Stomach (tissue), 9 donors: ENCODE data around the gene TNFRSF11A. TPM values are rescaled to one million over a fixed set of nuclear protein-coding genes. Genes with fewer than 3 reads are reported as not detected.

Source experiments
- DNase-seq, 2 donors: peaks; one replicate each; pipeline versions ENCODE4 v3.0.0 to v3.0.0-alpha.2; 2013 to 2019
- H3K27ac ChIP-seq, 5 donors: fragments of 200-600 bp in 4 of 5; sonication (generic) in 4 of 5; one replicate each; pipeline ENCODE4 v1.5.1; 2013 to 2019; ENCODE audit warnings: mild to moderate bottlenecking in 1 of 5, moderate library complexity in 1 of 5
- H3K27me3 ChIP-seq, 3 donors: fragments of 200-600 bp; sonication (generic); one replicate each; pipeline ENCODE4 v1.5.1; 2017 to 2019; ENCODE audit warnings: mixed run types in 1 of 3
- H3K36me3 ChIP-seq, 4 donors: fragments of 200-600 bp; sonication (generic); 1 replicate in 3 of 4; 2 replicates in 1 of 4; pipeline ENCODE4 v1.5.1; 2016 to 2019
- H3K4me1 ChIP-seq, 4 donors: fragments of 200-600 bp; sonication (generic); one replicate each; pipeline ENCODE4 v1.5.1; 2016 to 2019
- H3K4me3 ChIP-seq, 4 donors: fragments of 200-600 bp; sonication (generic) in 3 of 4; one replicate each; pipeline ENCODE4 v1.5.1; 2016 to 2019; ENCODE audit warnings: mild to moderate bottlenecking in 1 of 4
- H3K9me3 ChIP-seq, 4 donors: fragments of 200-600 bp; sonication (generic); one replicate each; pipeline ENCODE4 v1.5.1; 2016 to 2019
- CTCF ChIP-seq, 7 experiments: fragments of 450-650 bp in 4 of 7; fragments of 200-600 bp in 3 of 7; sonication (generic) in 3 of 7; IDR thresholded peaks; one replicate each; pipeline ENCODE4 v1.5.1; 2016 to 2019; ENCODE audit warnings: antibody characterized with exemption in 7 of 7, control low read depth in 2 of 7, mild to moderate bottlenecking in 1 of 7
- EP300 ChIP-seq: sonication (generic); formaldehyde crosslinking; IDR thresholded peaks from one replicate; pipeline ENCODE4 v1.6.1; 2017; ENCODE audit warnings: antibody characterized with exemption
- POLR2A ChIP-seq, 4 donors: fragments of 450-650 bp; IDR thresholded peaks; one replicate each; pipeline ENCODE4 v1.6.1; 2016; ENCODE audit warnings: antibody characterized with exemption in 4 of 4, control low read depth in 2 of 4, mild to moderate bottlenecking in 1 of 4, moderate library complexity in 1 of 4
- POLR2AphosphoS5 ChIP-seq, 3 donors: sonication (generic); formaldehyde crosslinking; IDR thresholded peaks; one replicate each; pipeline ENCODE4 v1.6.1; 2016; ENCODE audit warnings: antibody characterized with exemption in 3 of 3
- WGBS, 5 donors: extraction: QIAGEN DNeasy Blood & Tissue Kit in 3 of 5; methylation state at CpG; one replicate each; pipeline versions ENCODE4 v1.1.5 to v1.1.7; 2013 to 2018; 5-methylcytosine and 5-hydroxymethylcytosine counted together
- intact Hi-C: fragments of 100-400 bp; cut with DNase I; formaldehyde crosslinking; loops from one replicate; pipeline ENCODE4 v1.15.1; 2023; ENCODE audit warnings: low total_unique reads
- polyA plus RNA-seq, 3 donors: library from polyadenylated mRNA; stranded (reverse); fragments of 200-250 nt; gene quantifications; one replicate each; pipeline ENCODE4 v1.2.3, GENCODE V29; 2013
- total RNA-seq, 5 donors: library from RNA; depleted of rRNA; stranded (reverse); fragments of >200 nt; gene quantifications; one replicate each; pipeline versions ENCODE4 v1.1.0 to v1.2.3, GENCODE V29; 2014 to 2016
- donor health status: healthy with polysubstance abuse.
- donor health status: Bipolar disorder and iron deficiency.
- donor health status: healthy.

The TNFRSF11A gene
- total and polyA plus RNA-seq, 8 donors = 0.45 to 50.3 (median 4.7) TPM

GRCh38 chr18:62280786-62281185 is 44.3 kb upstream of the TNFRSF11A start:
- TF ChIP-seq EP300 (no peak), POLR2AphosphoS5 (IDR thresholded peaks at IDR 0.05) (no peak), CTCF (IDR thresholded peaks at IDR 0.05) (no peak), POLR2A (IDR thresholded peaks at IDR 0.05) (no peak)
- H3K4me3 ChIP-seq = no peak overlapping the region
- intact Hi-C loops = no loop called here
- H3K4me1 ChIP-seq = peaks cover 0 to 11% (median 4%) of the 10 kb centered on the region in 4 donors
- no peak for DNase-seq
- no peaks in the 10 kb centered on the region for H3K9me3 ChIP-seq
- WGBS, 5 donors = 62 to 81% (median 79%) methylated on average over 1 of the region's 1 CpG
- H3K36me3 ChIP-seq = peaks cover 5 to 68% (median 48%) of the 10 kb centered on the region in 4 donors
- H3K27ac ChIP-seq = no peak overlapping the region
- no peaks in the 10 kb centered on the region for H3K27me3 ChIP-seq

DNA sequence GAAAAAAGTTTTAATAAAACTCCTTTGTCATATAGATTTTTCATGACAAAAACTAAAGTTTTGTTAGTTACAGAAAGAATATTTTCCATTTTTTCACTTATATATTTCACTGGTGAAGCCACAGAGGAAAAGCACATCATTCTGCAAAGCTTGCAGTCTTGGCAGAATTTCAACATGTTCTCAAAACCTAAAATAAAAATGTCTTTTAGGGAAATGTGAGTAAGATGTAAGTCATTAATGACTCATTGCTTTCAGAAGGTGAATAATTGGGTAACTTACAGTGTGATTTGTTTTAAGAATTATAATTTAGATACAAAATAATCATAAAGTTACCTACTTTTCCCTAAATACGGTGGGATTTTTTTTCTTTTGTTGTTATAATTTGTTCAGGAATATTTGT is 43.4 kb upstream of the TNFRSF11A start:
- intact Hi-C loops = no loop called here
- peak in 1 of 2 donors; percentile 26 for DNase-seq
- peaks cover 0 to 11% (median 4%) of the 10 kb centered on the region in 4 donors for H3K4me1 ChIP-seq
- H3K4me3 ChIP-seq = no peak overlapping the region
- no peaks in the 10 kb centered on the region for H3K27me3 ChIP-seq
- TF ChIP-seq POLR2A (IDR thresholded peaks at IDR 0.05) = no peak
- no peak for TF ChIP-seq CTCF (IDR thresholded peaks at IDR 0.05)
- no peak for TF ChIP-seq POLR2AphosphoS5 (IDR thresholded peaks at IDR 0.05)
- TF ChIP-seq EP300 = no peak
- no peaks in the 10 kb centered on the region for H3K9me3 ChIP-seq
- no peak overlapping the region for H3K27ac ChIP-seq
- 65 to 86% (median 73%) methylated on average over 1 of the region's 1 CpG for WGBS, 5 donors
- H3K36me3 ChIP-seq = peaks cover 5 to 66% (median 47%) of the 10 kb centered on the region in 4 donors

- WGBS, 5 donors = 69 to 92% (median 82%) methylated on average over 2 of the region's 2 CpGs
- Histone ChIP-seq H3K4me3 (no peak overlapping the region), H3K27me3 (no peaks in the 10 kb centered on the region), H3K4me1 (peaks cover 0 to 11% (median 4%) of the 10 kb centered on the region in 4 donors), H3K27ac (no peak overlapping the region), H3K36me3 (peaks cover 5 to 66% (median 47%) of the 10 kb centered on the region in 4 donors), H3K9me3 (no peaks in the 10 kb centered on the region)
- DNase-seq = peak in 1 of 2 donors; percentile 60
- intact Hi-C loops = no loop called here
- TF ChIP-seq POLR2AphosphoS5 (IDR thresholded peaks at IDR 0.05) = no peak
- no peak for TF ChIP-seq CTCF (IDR thresholded peaks at IDR 0.05)
- no peak for TF ChIP-seq EP300
- TF ChIP-seq POLR2A (IDR thresholded peaks at IDR 0.05) = no peak
Measured at GRCh38 chr18:62282188-62282629, 42.9 kb upstream of the TNFRSF11A start.

- TF ChIP-seq CTCF (IDR thresholded peaks at IDR 0.05) (no peak), POLR2AphosphoS5 (IDR thresholded peaks at IDR 0.05) (no peak), POLR2A (IDR thresholded peaks at IDR 0.05) (no peak), EP300 (no peak)
- Histone ChIP-seq H3K36me3 (peaks cover 5 to 67% (median 55%) of the 10 kb centered on the region in 4 donors), H3K4me1 (peaks cover 0 to 11% (median 4%) of the 10 kb centered on the region in 4 donors), H3K4me3 (no peak overlapping the region), H3K9me3 (no peaks in the 10 kb centered on the region), H3K27me3 (no peaks in the 10 kb centered on the region), H3K27ac (no peak overlapping the region)
- DNase-seq = no peak
- 89 to 92% (median 92%) methylated on average over 3 of the region's 3 CpGs for WGBS, 5 donors
- intact Hi-C loops = no loop called here
Measured at GRCh38 chr18:62284637-62285036, 40.5 kb upstream of the TNFRSF11A start.
